H1 (cell line): ENCODE data around the gene UGT3A1. TPM values are rescaled to one million over a fixed set of nuclear protein-coding genes. Genes with fewer than 3 reads are reported as not detected.

Experiments
- CTCF ChIA-PET: fragments of 300-600 bp; sonication (Branson Sonifier 250); formaldehyde crosslinking; loops from one replicate; lab custom pipeline; 2021; ENCODE audit not compliant: partially characterized antibody; lab: Charles Lee
- POLR2A ChIA-PET: fragments of 300-600 bp; sonication (Branson Sonifier 250); formaldehyde crosslinking; loops from one replicate; lab custom pipeline; 2021; ENCODE audit warnings: inconsistent platforms; ENCODE audit not compliant: partially characterized antibody; lab: Charles Lee
- DNase-seq, 2 experiments: peaks; one replicate each; pipeline versions ENCODE4 v3.0.0 to v3.0.0-alpha.2; 2010 to 2022; ENCODE audit warnings: low spot score in 2 of 2, low read depth in 1 of 2, mixed read lengths in 1 of 2
- FAIRE-seq: peaks from 2 replicates; lab custom pipeline; 2011; peaks lifted over from hg19 to GRCh38; lab: Jason Lieb, UNC
- H2AFZ ChIP-seq: 2 replicates; pipeline ENCODE4 v1.8.1; 2012; ENCODE audit warnings: low read length, inconsistent platforms
- H2AK5ac ChIP-seq: 2 replicates; pipeline ENCODE4 v1.6.1; 2013; ENCODE audit warnings: low read depth, low read length
- H2BK120ac ChIP-seq: replicated peaks from 2 replicates; pipeline ENCODE3; 2013; ENCODE audit warnings: low read depth, low read length, inconsistent platforms
- H2BK12ac ChIP-seq: 2 replicates; pipeline ENCODE4 v1.6.1; 2013; ENCODE audit warnings: low read depth, low read length
- H2BK15ac ChIP-seq: 2 replicates; pipeline ENCODE4 v1.6.1; 2013; ENCODE audit warnings: low read length
- H2BK20ac ChIP-seq: 2 replicates; pipeline ENCODE4 v1.6.1; 2013; ENCODE audit warnings: low read length
- H2BK5ac ChIP-seq: 2 replicates; pipeline ENCODE4 v1.6.1; 2013; ENCODE audit warnings: low read depth, low read length
- H3K14ac ChIP-seq: 2 replicates; pipeline ENCODE4 v1.6.1; 2013; ENCODE audit warnings: inconsistent platforms; ENCODE audit not compliant: insufficient read length
- H3K18ac ChIP-seq: 2 replicates; pipeline ENCODE4 v1.6.1; 2013; ENCODE audit warnings: low read length; ENCODE audit errors: extremely low read depth
- H3K23ac ChIP-seq: 2 replicates; pipeline ENCODE4 v1.6.1; 2013; ENCODE audit warnings: inconsistent platforms; ENCODE audit not compliant: insufficient read length
- H3K23me2 ChIP-seq: 2 replicates; pipeline ENCODE4 v1.6.1; 2013; ENCODE audit warnings: low read depth, low read length
- H3K27ac ChIP-seq: 2 replicates; pipeline ENCODE4 v1.6.1; 2011; ENCODE audit warnings: low read depth, low read length, inconsistent platforms
- H3K27me3 ChIP-seq, 4 experiments: replicated peaks in 1 of 4; 1 replicate in 1 of 4; 2 replicates in 3 of 4; pipeline versions ENCODE4 v1.6.1 to v1.8.1; 2011 to 2013; ENCODE audit warnings: low read length in 3 of 4, mild to moderate bottlenecking in 3 of 4, inconsistent platforms in 2 of 4, mixed read lengths in 2 of 4, moderate library complexity in 1 of 4; ENCODE audit not compliant: control insufficient read depth in 3 of 4, insufficient read depth in 3 of 4; ENCODE audit errors: extremely low read depth in 1 of 4
- H3K36me3 ChIP-seq, 4 experiments: 2 replicates each; pipeline versions ENCODE4 v1.6.1 to v1.8.1; 2011 to 2013; ENCODE audit warnings: mild to moderate bottlenecking in 4 of 4, low read length in 3 of 4, moderate library complexity in 2 of 4, control low read depth in 1 of 4, inconsistent platforms in 1 of 4; ENCODE audit not compliant: insufficient read depth in 4 of 4, control insufficient read depth in 2 of 4
- H3K4ac ChIP-seq: replicated peaks from 2 replicates; pipeline ENCODE3; 2013; ENCODE audit warnings: low read length, low read depth, mixed read lengths, inconsistent platforms; ENCODE audit not compliant: insufficient read length
- H3K4me1 ChIP-seq, 4 experiments: replicated peaks in 1 of 4; 1 replicate in 1 of 4; 2 replicates in 3 of 4; pipeline versions ENCODE4 v1.6.1 to v1.8.1; 2011 to 2013; ENCODE audit warnings: low read length in 3 of 4, inconsistent platforms in 2 of 4, mixed read lengths in 1 of 4; ENCODE audit not compliant: insufficient read depth in 4 of 4, control insufficient read depth in 3 of 4
- H3K4me2 ChIP-seq, 2 experiments: 2 replicates each; pipeline versions ENCODE4 v1.6.1 to v1.8.1; 2011 to 2013; ENCODE audit warnings: low read depth in 2 of 2, low read length in 2 of 2, control low read depth in 1 of 2, inconsistent platforms in 1 of 2, mild to moderate bottlenecking in 1 of 2; ENCODE audit not compliant: insufficient read depth in 1 of 2
- H3K4me3 ChIP-seq, 4 experiments: fragments of 200-600, 300-600 bp in 1 of 4; sonication (generic), shearing (Covaris generic), sonication (Bioruptor Twin) in 1 of 4; 2 replicates each; pipeline versions ENCODE4 v1.5.1 to v1.8.1; 2011 to 2016; ENCODE audit warnings: low read length in 4 of 4, low read depth in 3 of 4, control low read depth in 2 of 4, inconsistent platforms in 2 of 4, mild to moderate bottlenecking in 2 of 4, mixed read lengths in 1 of 4, moderate library complexity in 1 of 4; ENCODE audit not compliant: insufficient read depth in 2 of 4; ENCODE audit errors: extremely low read depth in 1 of 4
- H3K56ac ChIP-seq: replicated peaks from 2 replicates; pipeline ENCODE3; 2013; ENCODE audit warnings: low read depth, mild to moderate bottlenecking, mixed read lengths, low read length, inconsistent platforms; ENCODE audit not compliant: insufficient read length
- H3K79me1 ChIP-seq: 2 replicates; pipeline ENCODE4 v1.6.1; 2013; ENCODE audit warnings: low read depth, low read length, control low read depth
- H3K79me2 ChIP-seq, 2 experiments: 2 replicates each; pipeline versions ENCODE4 v1.6.1 to v1.8.1; 2012 to 2013; ENCODE audit warnings: low read length in 2 of 2, mild to moderate bottlenecking in 2 of 2, inconsistent platforms in 1 of 2; ENCODE audit not compliant: insufficient read depth in 2 of 2, control insufficient read depth in 1 of 2
- H3K9ac ChIP-seq, 4 experiments: replicated peaks in 1 of 4; 1 replicate in 1 of 4; 2 replicates in 3 of 4; pipeline versions ENCODE4 v1.6.1 to v1.8.1; 2011 to 2013; ENCODE audit warnings: low read depth in 3 of 4, low read length in 3 of 4, control low read depth in 2 of 4, mild to moderate bottlenecking in 2 of 4, moderate library complexity in 2 of 4, inconsistent platforms in 1 of 4; ENCODE audit errors: extremely low read depth in 1 of 4
- H3K9me3 ChIP-seq, 2 experiments: 2 replicates each; pipeline versions ENCODE4 v1.6.1 to v1.8.1; 2012 to 2013; ENCODE audit warnings: mild to moderate bottlenecking in 2 of 2, moderate library complexity in 2 of 2, control low read depth in 1 of 2, inconsistent platforms in 1 of 2, low read depth in 1 of 2, low read length in 1 of 2, mixed read lengths in 1 of 2; ENCODE audit not compliant: insufficient read depth in 2 of 2
- H4K20me1 ChIP-seq, 2 experiments: replicated peaks in 1 of 2; 2 replicates each; pipeline versions ENCODE3 to v1.8.1; 2011 to 2013; ENCODE audit warnings: inconsistent platforms in 2 of 2, low read length in 2 of 2, mild to moderate bottlenecking in 1 of 2; ENCODE audit not compliant: insufficient read depth in 2 of 2, control insufficient read depth in 1 of 2
- H4K5ac ChIP-seq: 2 replicates; pipeline ENCODE4 v1.6.1; 2013; ENCODE audit warnings: low read length, low read depth, mixed read lengths, inconsistent platforms; ENCODE audit not compliant: insufficient read length
- H4K8ac ChIP-seq: 2 replicates; pipeline ENCODE4 v1.8.0; 2013; ENCODE audit warnings: mild to moderate bottlenecking, moderate library complexity, low read length, inconsistent platforms; ENCODE audit not compliant: insufficient read depth; ENCODE audit errors: extremely low read depth
- H4K91ac ChIP-seq: replicated peaks from 2 replicates; pipeline ENCODE3; 2013; ENCODE audit warnings: low read length, mixed read lengths, inconsistent platforms; ENCODE audit not compliant: insufficient read length
- ATF2 ChIP-seq: IDR thresholded peaks from 2 replicates; pipeline ENCODE4 v1.6.1; 2012; ENCODE audit warnings: low read length, inconsistent platforms
- CTCF ChIP-seq, 3 experiments: IDR thresholded peaks; 1 replicate in 2 of 3; 2 replicates in 1 of 3; pipeline versions ENCODE4 v1.5.1 to v1.6.1; 2011; ENCODE audit warnings: low read length in 3 of 3, mild to moderate bottlenecking in 3 of 3, inconsistent platforms in 2 of 3, low read depth in 1 of 3, moderate library complexity in 1 of 3; ENCODE audit not compliant: insufficient read depth in 1 of 3; ENCODE audit errors: control extremely low read depth in 1 of 3
- JUN ChIP-seq: IDR thresholded peaks from 2 replicates; pipeline ENCODE4 v1.6.1; 2011; ENCODE audit warnings: low read depth, mild to moderate bottlenecking, improper control_type of control experiment, low read length
- KDM4A ChIP-seq: IDR thresholded peaks from one replicate; pipeline ENCODE4 v1.7.1; 2012; ENCODE audit warnings: low read depth, mild to moderate bottlenecking, moderate library complexity, low read length, inconsistent platforms; ENCODE audit not compliant: severe bottlenecking
- POLR2AphosphoS5 ChIP-seq: IDR thresholded peaks from 2 replicates; pipeline ENCODE4 v1.6.1; 2011; ENCODE audit warnings: low read depth, low read length
- SRF ChIP-seq: IDR thresholded peaks from 2 replicates; pipeline ENCODE4 v1.6.1; 2011; ENCODE audit warnings: mild to moderate bottlenecking, low read depth, low read length, moderate library complexity
- USF2 ChIP-seq: IDR thresholded peaks from 2 replicates; pipeline ENCODE4 v1.6.1; 2011; ENCODE audit warnings: low read length, improper control_type of control experiment
- WGBS, 2 experiments: shearing (Covaris generic) in 1 of 2; methylation state at CpG; one replicate each; pipeline versions ENCODE4 v1.1.6 to v1.1.7; 2013 to 2015; ENCODE audit warnings: low lambda C conversion rate in 2 of 2, mixed read lengths in 2 of 2, inconsistent platforms in 1 of 2, low coverage in 1 of 2, missing lambda C conversion rate in 1 of 2; ENCODE audit not compliant: insufficient replicate concordance in 2 of 2, insufficient coverage in 1 of 2, insufficient read length in 1 of 2; ENCODE audit errors: extremely low coverage in 1 of 2, missing lambda C conversion rate in 1 of 2; 5-methylcytosine and 5-hydroxymethylcytosine counted together
- polyA plus RNA-seq, 7 experiments: library from polyadenylated mRNA; depleted of rRNA in 3 of 7; stranded (reverse) in 5 of 7; unstranded in 2 of 7; fragments of >200 nt in 5 of 7; fragments of 200-250 nt in 2 of 7; gene quantifications; 1 replicate in 5 of 7; 2 replicates in 1 of 7; 4 replicates in 1 of 7; pipeline versions ENCODE4 v1.2.1 to v1.2.3, GENCODE V29; 2011 to 2013; ENCODE audit warnings: missing spikeins in 2 of 7, mixed read lengths in 2 of 7
- total RNA-seq: library from RNA; stranded (reverse); fragmentation: NEBNext Ultra II Directional; extraction: Animal tissue kit (Norgen Biotek cat#: 25700); gene quantifications from 2 replicates; pipeline ENCODE4 v1.2.1, GENCODE V29; 2021

Gene UGT3A1
- total and polyA plus RNA-seq, 2 of the 8 experiments (the other 6 are each of a cell fraction or from before 2014, with no cell fraction given), result 2.4 to 3.4 TPM

- Histone ChIP-seq H4K20me1 (no peaks in the 10 kb centered on the region), H4K91ac (no peak overlapping the region), H3K9me3 (peaks cover 3 to 7% of the 10 kb centered on the region in 2 experiments; a peak in 2 of 4 replicates), H2BK12ac (no peak overlapping the region), H3K9ac (no peak overlapping the region), H3K56ac (no peak overlapping the region), H3K14ac (no peak overlapping the region), H3K27ac (no peak overlapping the region), H2AK5ac (no peak overlapping the region), H3K36me3 (no peaks in the 10 kb centered on the region), H3K79me1 (no peaks in the 10 kb centered on the region), H3K27me3 (no peaks in the 10 kb centered on the region), H3K4me1 (no peaks in the 10 kb centered on the region), H4K8ac (no peak overlapping the region), H2BK120ac (no peak overlapping the region), H3K18ac (no peak overlapping the region), H2AFZ (no peak overlapping the region), H3K4me3 (no peak overlapping the region), H3K23me2 (no peaks in the 10 kb centered on the region), H4K5ac (no peak overlapping the region), H3K4me2 (no peak overlapping the region), H3K4ac (no peak overlapping the region), H3K79me2 (no peaks in the 10 kb centered on the region), H2BK15ac (no peak overlapping the region), H3K23ac (no peak overlapping the region), H2BK20ac (no peak overlapping the region), H2BK5ac (no peak overlapping the region)
- no peak for DNase-seq
- TF ChIP-seq CTCF (IDR thresholded peaks at IDR 0.05; ENCODE audit: control extremely low read depth in 1 of 3, insufficient read depth in 1 of 3, low read depth in 1 of 3, low read length in 3 of 3), result no peak
- no peak for TF ChIP-seq ATF2
- TF ChIP-seq SRF, result no peak
- TF ChIP-seq POLR2AphosphoS5, result no peak
- no peak for TF ChIP-seq KDM4A
- no peak for TF ChIP-seq JUN
- TF ChIP-seq USF2, result no peak
- CTCF ChIA-PET, result no interaction called here
- FAIRE-seq, result no peak
- POLR2A ChIA-PET, result no interaction called here
- 73% methylated on average over 6 of the region's 6 CpGs; no CpG with 5 or more reads in 1 of the 2 experiments for WGBS, 2 experiments
Measured at GRCh38 chr5:36026706-36027465, 35.7 kb upstream of the UGT3A1 start.
